K562 (cell line): Measurements from ENCODE around the gene SFXN5. TPM values are rescaled to one million over a fixed set of nuclear protein-coding genes. Genes with fewer than 3 reads are reported as not detected.

Source experiments
- ATAC-seq: fragments of 200-7000 bp; cut with Tn5 transposase; 3 replicates; pipeline ENCODE4 v1.9.1; 2020; ENCODE audit warnings: moderate library complexity
- BruUV-seq: library from RNA; stranded (reverse); fragments of 400-500 nt; replicated peaks from 2 replicates; lab custom pipeline; 2021; lab: Mats Ljungman, UMichigan
- CTCF ChIA-PET: fragments of 300-600 bp; formaldehyde crosslinking; extraction: SDS; loops from one replicate; lab custom pipeline; 2021; ENCODE audit warnings: low intra/inter-chr PET ratio; lab: Yijun Ruan, JAX
- POLR2A ChIA-PET: fragments of 300-600, 350-650 bp; sonication (Branson Sonifier 250); formaldehyde crosslinking; extraction: SDS; loops from one replicate; lab custom pipeline; 2021; ENCODE audit warnings: antibody characterized with exemption, inconsistent platforms; lab: Yijun Ruan, JAX
- DNase-seq, 4 experiments: peaks; one replicate each; pipeline versions ENCODE4 v3.0.0 to v3.0.0-alpha.2; 2011 to 2018; ENCODE audit warnings: low spot score in 3 of 4, mixed read lengths in 3 of 4; ENCODE audit errors: extremely low read depth in 1 of 4
- FAIRE-seq: peaks from 2 replicates; lab custom pipeline; 2011; peaks lifted over from hg19 to GRCh38; lab: Jason Lieb, UNC
- H2AFZ ChIP-seq: 2 replicates; pipeline ENCODE4 v1.6.0; 2011; ENCODE audit warnings: low read depth, low read length, control low read depth, inconsistent platforms
- H3K27ac ChIP-seq: fragments of 200-600 bp; 3 replicates; pipeline ENCODE4 v1.8.0; 2011; ENCODE audit warnings: low read depth, mild to moderate bottlenecking, control low read depth, inconsistent platforms, low read length, moderate library complexity, mixed read lengths; ENCODE audit errors: extremely low read depth
- H3K27me3 ChIP-seq, 2 experiments: fragments of 300-600 bp in 1 of 2; 2 replicates in 1 of 2; 3 replicates in 1 of 2; pipeline versions ENCODE4 v1.6.0 to v1.8.0; 2011; ENCODE audit warnings: inconsistent platforms in 2 of 2, low read length in 2 of 2, mild to moderate bottlenecking in 1 of 2, mixed read lengths in 1 of 2, moderate library complexity in 1 of 2; ENCODE audit not compliant: control insufficient read depth in 2 of 2, insufficient read depth in 2 of 2
- H3K36me3 ChIP-seq: fragments of 300-600 bp; 3 replicates; pipeline ENCODE4 v1.8.0; 2011; ENCODE audit warnings: mild to moderate bottlenecking, low read length, inconsistent platforms; ENCODE audit not compliant: control insufficient read depth, insufficient read depth
- H3K4me1 ChIP-seq, 2 experiments: fragments of 200-600 bp in 1 of 2; replicated peaks in 1 of 2; 2 replicates in 1 of 2; 3 replicates in 1 of 2; pipeline versions ENCODE4 v1.5.1 to v1.8.0; 2011; ENCODE audit warnings: inconsistent platforms in 2 of 2, low read length in 2 of 2, mild to moderate bottlenecking in 1 of 2, mixed read lengths in 1 of 2, moderate library complexity in 1 of 2; ENCODE audit not compliant: control insufficient read depth in 2 of 2, insufficient read depth in 2 of 2
- H3K4me2 ChIP-seq: 2 replicates; pipeline ENCODE4 v1.6.1; 2011; ENCODE audit warnings: low read length, control low read depth, inconsistent platforms, mixed read lengths; ENCODE audit not compliant: insufficient read depth
- H3K4me3 ChIP-seq: fragments of 200-600 bp; sonication (generic), shearing (Covaris generic); 2 replicates; pipeline ENCODE4 v1.5.1; 2016; ENCODE audit warnings: control low read depth, inconsistent platforms
- H3K79me2 ChIP-seq: fragments of 200-600 bp; 3 replicates; pipeline ENCODE4 v1.8.0; 2011; ENCODE audit warnings: low read length, inconsistent platforms; ENCODE audit not compliant: control insufficient read depth, insufficient read depth
- H3K9ac ChIP-seq, 2 experiments: 2 replicates each; pipeline versions ENCODE4 v1.6.0 to v1.6.1; 2011; ENCODE audit warnings: low read depth in 2 of 2, low read length in 2 of 2, control low read depth in 1 of 2, inconsistent platforms in 1 of 2, mild to moderate bottlenecking in 1 of 2, mixed read lengths in 1 of 2; ENCODE audit not compliant: insufficient read depth in 1 of 2
- H3K9me1 ChIP-seq: one replicate; pipeline ENCODE4 v1.6.0; 2011; ENCODE audit warnings: inconsistent platforms, mild to moderate bottlenecking, low read length, moderate library complexity; ENCODE audit not compliant: control insufficient read depth, insufficient read depth
- H3K9me3 ChIP-seq: replicated peaks from 2 replicates; pipeline ENCODE4 v1.5.1; 2011; ENCODE audit warnings: low read depth, low read length, inconsistent platforms; ENCODE audit not compliant: control insufficient read depth, insufficient read depth
- H4K20me1 ChIP-seq: replicated peaks from 2 replicates; pipeline ENCODE4 v1.6.1; 2011; ENCODE audit warnings: low read length, inconsistent platforms, mixed read lengths; ENCODE audit not compliant: control insufficient read depth, insufficient read depth
- CREB5 ChIP-seq: fragments of 250-450 bp; sonication (Bioruptor Pico); IDR thresholded peaks from 2 replicates; pipeline ENCODE4 v1.5.0; 2020; ENCODE audit warnings: mild to moderate bottlenecking
- CREBBP ChIP-seq: IDR thresholded peaks from one replicate; pipeline ENCODE4 v1.6.1; 2012; ENCODE audit warnings: low read depth, mild to moderate bottlenecking, control low read depth, inconsistent platforms, low read length
- ELF2 ChIP-seq: fragments of 250-450 bp; sonication (Bioruptor Pico); IDR thresholded peaks from 2 replicates; pipeline ENCODE4 v1.5.0; 2021; ENCODE audit warnings: mild to moderate bottlenecking
- GTF2B ChIP-seq: IDR thresholded peaks from 2 replicates; pipeline ENCODE4 v1.6.1; 2011; ENCODE audit not compliant: insufficient read length; ENCODE audit errors: extremely low read depth
- NBN ChIP-seq: fragments of 450-650 bp; IDR thresholded peaks from 2 replicates; pipeline ENCODE4 v1.6.1; 2016; ENCODE audit warnings: low read depth, mild to moderate bottlenecking
- PHTF2 ChIP-seq: fragments of 250-450 bp; sonication (Bioruptor Pico); IDR thresholded peaks from 2 replicates; pipeline ENCODE4 v1.5.0; 2021; ENCODE audit warnings: mild to moderate bottlenecking
- SETDB1 ChIP-seq: IDR thresholded peaks from one replicate; pipeline ENCODE4 v1.6.1; 2012; ENCODE audit warnings: low read length, control low read depth, inconsistent platforms
- SRF ChIP-seq, 2 experiments: fragments of 250-450, 450-650 bp in 1 of 2; sonication (Bioruptor Pico) in 1 of 2; sonication (generic) in 1 of 2; formaldehyde crosslinking; IDR thresholded peaks; 2 replicates each; pipeline versions ENCODE4 v1.5.0 to v1.5.1; 2020 to 2022; ENCODE audit warnings: mild to moderate bottlenecking in 1 of 2, missing genetic modification reagents in 1 of 2
- ZBTB33 ChIP-seq: sonication (generic); formaldehyde crosslinking; IDR thresholded peaks from 2 replicates; pipeline ENCODE4 v1.8.1; 2023; ENCODE audit warnings: mild to moderate bottlenecking, missing genetic modification reagents
- ZNF408 ChIP-seq: fragments of 250-450 bp; sonication (Bioruptor Pico); IDR thresholded peaks from 2 replicates; pipeline ENCODE4 v1.4.0; 2020; ENCODE audit warnings: low read depth, mild to moderate bottlenecking, moderate library complexity
- ZNF785 ChIP-seq: fragments of 250-450 bp; sonication (Bioruptor Pico); IDR thresholded peaks from 2 replicates; pipeline ENCODE4 v1.4.0; 2020; ENCODE audit warnings: mild to moderate bottlenecking
- WGBS: fragments of 100-300 bp; shearing (Covaris generic); methylation state at CpG from one replicate; pipeline ENCODE4 v1.1.6; 2016; ENCODE audit warnings: low coverage, mixed read lengths; ENCODE audit not compliant: insufficient coverage; ENCODE audit errors: missing lambda C conversion rate; 5-methylcytosine and 5-hydroxymethylcytosine counted together
- in situ Hi-C: fragments of 300-500 bp; cut with MboI; formaldehyde crosslinking; loops from 4 replicates; pipeline ENCODE4 v1.15.0; 2018; ENCODE audit warnings: inconsistent platforms, mixed read lengths
- intact Hi-C: fragments of 100-400 bp; cut with micrococcal nuclease; formaldehyde crosslinking; loops from 2 replicates; pipeline ENCODE4 v1.14.2; 2022
- polyA plus RNA-seq, 8 experiments: library from polyadenylated mRNA; depleted of rRNA in 4 of 8; stranded (reverse) in 5 of 8; unstranded in 3 of 8; fragments of >200 nt; fragmentation: Nextera tagmentation in 2 of 8; fragmentation: Illumina TruSeq in 1 of 8; extraction: Ambion mirVana in 2 of 8; extraction: Trizol in 1 of 8; gene quantifications; 2 replicates each; pipeline versions ENCODE4 v1.2.1 to v1.2.3, GENCODE V29; 2011 to 2014; ENCODE audit warnings: inconsistent platforms in 1 of 8, missing spikeins in 1 of 8
- total RNA-seq, 7 experiments: library from RNA; depleted of rRNA in 6 of 7; stranded (reverse); fragments of >200 nt in 6 of 7; fragmentation: Illumina TruSeq in 2 of 7; extraction: Trizol in 2 of 7; gene quantifications; 2 replicates each; pipeline versions ENCODE4 v1.2.1 to v1.2.3, GENCODE V29; 2011 to 2021; ENCODE audit warnings: low replicate concordance in 1 of 7
- TF ChIP-seq, protein P1 (sequence below): IDR thresholded peaks from 3 replicates; pipeline ENCODE4 v1.6.1; 2011; ENCODE audit warnings: borderline replicate concordance, mild to moderate bottlenecking; ENCODE audit not compliant: insufficient read length, insufficient read depth
- TF ChIP-seq, protein P2 (sequence below): sonication (generic); formaldehyde crosslinking; IDR thresholded peaks from 2 replicates; pipeline ENCODE4 v1.8.0; 2022; ENCODE audit warnings: mild to moderate bottlenecking, low read depth, missing genetic modification reagents

The SFXN5 gene
- total and polyA plus RNA-seq, 9 of the 15 experiments (the other 6 are each of a cell fraction or from before 2014, with no cell fraction given): 8.3 to 22.6 (median 16.0) TPM

DNA sequence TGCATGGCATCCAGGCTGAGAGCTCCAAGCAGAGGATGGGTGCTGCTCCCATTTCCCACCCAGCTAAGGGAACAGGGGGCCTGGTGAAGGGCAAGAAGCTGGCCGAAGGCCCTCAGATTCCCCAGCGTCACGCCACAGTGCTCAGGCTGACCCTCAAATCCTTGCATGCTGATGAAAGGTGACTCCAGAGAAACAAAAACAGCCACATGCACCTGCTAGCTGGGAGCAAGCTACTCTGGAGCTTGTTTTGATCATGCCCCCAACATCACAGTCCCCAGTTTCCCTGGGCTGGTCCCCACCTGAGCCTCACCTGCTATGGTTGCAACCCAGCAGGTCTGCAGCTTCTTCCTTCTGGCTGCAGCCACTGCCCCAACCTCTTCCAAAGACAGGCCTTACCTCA, 28.0 kb upstream of the SFXN5 start:
- POLR2A ChIA-PET: interaction anchor here (1.2 kb wide), 1 partner anchor 13 kb away, joined by 3 read pairs; the partner anchor contains the start of gene RAB11FIP5
- TF ChIP-seq GTF2B (no peak), ZNF785 (CRISPR knock-in tag) (no peak), ELF2 (no peak), ZNF408 (CRISPR knock-in tag) (no peak), ZBTB33 (CRISPR knock-in tag) (no peak), PHTF2 (CRISPR knock-in tag) (no peak), SETDB1 (no peak), NBN (no peak), CREBBP (no peak), SRF (CRISPR knock-in tag; IDR thresholded peaks at IDR 0.05) (no peak), CREB5 (no peak)
- TF ChIP-seq, protein P1, sequence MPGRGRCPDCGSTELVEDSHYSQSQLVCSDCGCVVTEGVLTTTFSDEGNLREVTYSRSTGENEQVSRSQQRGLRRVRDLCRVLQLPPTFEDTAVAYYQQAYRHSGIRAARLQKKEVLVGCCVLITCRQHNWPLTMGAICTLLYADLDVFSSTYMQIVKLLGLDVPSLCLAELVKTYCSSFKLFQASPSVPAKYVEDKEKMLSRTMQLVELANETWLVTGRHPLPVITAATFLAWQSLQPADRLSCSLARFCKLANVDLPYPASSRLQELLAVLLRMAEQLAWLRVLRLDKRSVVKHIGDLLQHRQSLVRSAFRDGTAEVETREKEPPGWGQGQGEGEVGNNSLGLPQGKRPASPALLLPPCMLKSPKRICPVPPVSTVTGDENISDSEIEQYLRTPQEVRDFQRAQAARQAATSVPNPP: no peak
- TF ChIP-seq, protein P2, sequence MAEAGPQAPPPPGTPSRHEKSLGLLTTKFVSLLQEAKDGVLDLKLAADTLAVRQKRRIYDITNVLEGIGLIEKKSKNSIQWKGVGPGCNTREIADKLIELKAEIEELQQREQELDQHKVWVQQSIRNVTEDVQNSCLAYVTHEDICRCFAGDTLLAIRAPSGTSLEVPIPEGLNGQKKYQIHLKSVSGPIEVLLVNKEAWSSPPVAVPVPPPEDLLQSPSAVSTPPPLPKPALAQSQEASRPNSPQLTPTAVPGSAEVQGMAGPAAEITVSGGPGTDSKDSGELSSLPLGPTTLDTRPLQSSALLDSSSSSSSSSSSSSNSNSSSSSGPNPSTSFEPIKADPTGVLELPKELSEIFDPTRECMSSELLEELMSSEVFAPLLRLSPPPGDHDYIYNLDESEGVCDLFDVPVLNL (CRISPR knock-in tag): no peak

More for the DNA sequence above, 28.0 kb upstream of the SFXN5 start:
- H3K9ac ChIP-seq: peak overlapping the region in 1 of 2 experiments; percentile 33; a peak in 1 of 4 replicates
- H3K9me3 ChIP-seq: no peaks in the 10 kb centered on the region
- H4K20me1 ChIP-seq: peaks cover 44% of the 10 kb centered on the region
- in situ Hi-C loops: no loop called here
- no peak for FAIRE-seq
- no peaks in the 10 kb centered on the region for H3K79me2 ChIP-seq
- no peak overlapping the region for H3K4me3 ChIP-seq
- H3K9me1 ChIP-seq: no peaks in the 10 kb centered on the region
- no peaks in the 10 kb centered on the region for H3K36me3 ChIP-seq
- H3K4me1 ChIP-seq: no peaks in the 10 kb centered on the region; a peak in 2 of 5 replicates
- peaks cover 0 to 7% of the 10 kb centered on the region in 2 experiments; a peak in 1 of 5 replicates for H3K27me3 ChIP-seq
- H2AFZ ChIP-seq: no peak overlapping the region
- H3K27ac ChIP-seq: no peak overlapping the region
- intact Hi-C loops: no loop called here
- DNase-seq: no peak
- H3K4me2 ChIP-seq: no peak overlapping the region
- ATAC-seq: no peak
- CTCF ChIA-PET: no interaction called here
- 70% methylated on average over 3 of the region's 3 CpGs for WGBS
- no TSS peak for BruUV-seq
